SK-N-SH (cell line): ENCODE results near the gene MSANTD7. TPM values are rescaled to one million over a fixed set of nuclear protein-coding genes. Genes with fewer than 3 reads are reported as not detected.
"Not testable (repeated sequence)": the region's sequence is repeated elsewhere in the genome, so short reads cannot be mapped to it uniquely, and the experiment has no call there.

ENCODE experiments used
- CTCF ChIA-PET: fragments of 300-600, 350-600 bp; formaldehyde crosslinking; extraction: SDS; loops from one replicate; lab custom pipeline; 2021; lab: Yijun Ruan, JAX
- POLR2A ChIA-PET: fragments of 350-600 bp; sonication (Branson Sonifier 250); formaldehyde crosslinking; extraction: SDS; loops from one replicate; lab custom pipeline; 2020; ENCODE audit warnings: antibody characterized with exemption, inconsistent platforms; lab: Yijun Ruan, JAX
- DNase-seq: peaks from one replicate; pipeline ENCODE4 v3.0.0; 2012
- H2AFZ ChIP-seq: fragments of 200-600 bp; sonication (generic); 2 replicates; pipeline ENCODE4 v1.8.1; 2016; ENCODE audit warnings: antibody characterized with exemption, mild to moderate bottlenecking, low read depth
- H3F3A ChIP-seq: fragments of 200-600 bp; sonication (generic); replicated peaks from 2 replicates; pipeline ENCODE3; 2016; ENCODE audit warnings: antibody characterized with exemption, mild to moderate bottlenecking; ENCODE audit not compliant: insufficient read depth
- H3K27ac ChIP-seq, 2 experiments: fragments of 200-500 bp in 1 of 2; fragments of 200-600 bp in 1 of 2; sonication (Bioruptor generic) in 1 of 2; sonication (generic), shearing (Covaris generic) in 1 of 2; 2 replicates each; pipeline versions ENCODE4 v1.5.1 to v1.6.1; 2014 to 2016; ENCODE audit warnings: low read depth in 2 of 2, inconsistent platforms in 1 of 2, low read length in 1 of 2, mild to moderate bottlenecking in 1 of 2, mixed read lengths in 1 of 2
- H3K27me3 ChIP-seq: fragments of 200-600 bp; sonication (generic), shearing (Covaris generic); 2 replicates; pipeline ENCODE4 v1.6.1; 2016; ENCODE audit warnings: mixed run types; ENCODE audit not compliant: insufficient read depth
- H3K36me3 ChIP-seq, 2 experiments: fragments of 200-500 bp in 1 of 2; fragments of 200-600 bp in 1 of 2; sonication (Bioruptor generic) in 1 of 2; sonication (generic) in 1 of 2; replicated peaks in 1 of 2; 2 replicates each; pipeline versions ENCODE3 to v1.5.1; 2014 to 2016; ENCODE audit warnings: low read length in 1 of 2, mild to moderate bottlenecking in 1 of 2; ENCODE audit not compliant: insufficient read depth in 2 of 2, control insufficient read depth in 1 of 2
- H3K4me1 ChIP-seq, 2 experiments: fragments of 200-500 bp in 1 of 2; fragments of 200-600 bp in 1 of 2; sonication (Bioruptor generic) in 1 of 2; sonication (generic), shearing (Covaris generic) in 1 of 2; 2 replicates each; pipeline versions ENCODE4 v1.5.1 to v1.6.1; 2014 to 2016; ENCODE audit warnings: low read depth in 1 of 2, low read length in 1 of 2, mixed run types in 1 of 2; ENCODE audit not compliant: insufficient read depth in 2 of 2, control insufficient read depth in 1 of 2
- H3K4me2 ChIP-seq: fragments of 200-600 bp; sonication (generic), shearing (Covaris generic); 2 replicates; pipeline ENCODE4 v1.6.1; 2017; ENCODE audit warnings: mixed run types
- H3K4me3 ChIP-seq, 2 experiments: fragments of 200-500 bp in 1 of 2; fragments of 200-600 bp in 1 of 2; sonication (Bioruptor generic) in 1 of 2; sonication (generic), shearing (Covaris generic) in 1 of 2; 2 replicates each; pipeline versions ENCODE4 v1.5.1 to v1.8.1; 2014 to 2016; ENCODE audit warnings: low read depth in 2 of 2, inconsistent platforms in 1 of 2, low read length in 1 of 2, mild to moderate bottlenecking in 1 of 2, mixed read lengths in 1 of 2, moderate library complexity in 1 of 2
- H3K79me2 ChIP-seq: fragments of 200-600 bp; sonication (generic); 2 replicates; pipeline ENCODE4 v1.8.1; 2017; ENCODE audit warnings: mild to moderate bottlenecking; ENCODE audit not compliant: insufficient read depth
- H3K9ac ChIP-seq: fragments of 200-600 bp; sonication (generic); 2 replicates; pipeline ENCODE4 v1.6.1; 2017; ENCODE audit warnings: mixed run types
- H3K9me2 ChIP-seq: fragments of 200-600 bp; sonication (generic); 2 replicates; pipeline ENCODE4 v1.6.1; 2017; ENCODE audit warnings: mixed run types
- H3K9me3 ChIP-seq: fragments of 200-600 bp; sonication (generic); 2 replicates; pipeline ENCODE4 v1.6.1; 2017; ENCODE audit warnings: mixed run types, mild to moderate bottlenecking, moderate library complexity
- H4K20me1 ChIP-seq: fragments of 200-600 bp; sonication (generic); 2 replicates; pipeline ENCODE4 v1.6.1; 2017; ENCODE audit warnings: mild to moderate bottlenecking, mixed run types; ENCODE audit not compliant: insufficient read depth
- EP300 ChIP-seq, 2 experiments: IDR thresholded peaks; 2 replicates each; pipeline versions ENCODE4 v1.4.0 to v1.6.1; 2012; ENCODE audit warnings: borderline replicate concordance in 1 of 2, low read depth in 1 of 2, low read length in 1 of 2
- MEF2A ChIP-seq: IDR thresholded peaks from 2 replicates; pipeline ENCODE4 v1.4.0; 2012; ENCODE audit warnings: low read depth, borderline replicate concordance
- NRF1 ChIP-seq: IDR thresholded peaks from 2 replicates; pipeline ENCODE4 v1.6.1; 2012; ENCODE audit warnings: low read depth, mild to moderate bottlenecking, low read length
- SIN3A ChIP-seq: IDR thresholded peaks from 2 replicates; pipeline ENCODE4 v1.6.1; 2012; ENCODE audit warnings: low read depth, mild to moderate bottlenecking, low read length, moderate library complexity, borderline replicate concordance
- SMC3 ChIP-seq: IDR thresholded peaks from 2 replicates; pipeline ENCODE4 v1.6.1; 2012; ENCODE audit warnings: low read depth, low read length, improper control_type of control experiment
- USF2 ChIP-seq: fragments of 150-350 bp; IDR thresholded peaks from 2 replicates; pipeline ENCODE4 v1.6.1; 2017; ENCODE audit warnings: antibody characterized with exemption, low read length, low read depth, borderline replicate concordance
- WGBS: methylation state at CpG from one replicate; pipeline ENCODE4 v1.1.6; 2017; ENCODE audit warnings: low lambda C conversion rate; 5-methylcytosine and 5-hydroxymethylcytosine counted together
- polyA plus RNA-seq, 3 experiments: library from polyadenylated mRNA; depleted of rRNA; stranded (reverse); fragments of >200 nt; gene quantifications; 2 replicates each; pipeline ENCODE4 v1.2.3, GENCODE V29; 2012
- TF ChIP-seq, protein P1 (sequence below): IDR thresholded peaks from 2 replicates; pipeline ENCODE4 v1.4.0; 2012; ENCODE audit warnings: low read depth, borderline replicate concordance
- TF ChIP-seq, protein P2 (sequence below): IDR thresholded peaks from 2 replicates; pipeline ENCODE4 v1.6.1; 2012; ENCODE audit warnings: mild to moderate bottlenecking, low read depth, low read length, moderate library complexity
- TF ChIP-seq, protein P3 (sequence below): fragments of 150-350 bp; IDR thresholded peaks from 2 replicates; pipeline ENCODE4 v1.6.1; 2016; ENCODE audit warnings: mild to moderate bottlenecking, low read depth, low read length

MSANTD7 gene
- polyA plus RNA-seq, 1 of the 3 experiments (the other 2 are of a cell fraction): 3.2 TPM

GRCh38 chr10:14812271-14812670 is 25.8 kb upstream of the MSANTD7 start:
- no peak overlapping the region for H2AFZ ChIP-seq
- H3K27me3 ChIP-seq: no peaks in the 10 kb centered on the region
- H3F3A ChIP-seq: no peaks in the 10 kb centered on the region
- H3K4me1 ChIP-seq: no peaks in the 10 kb centered on the region
- CTCF ChIA-PET: interaction anchor here (0.6 to 2.2 kb wide), 2 partner anchors 212 to 274 kb away, joined by 3 to 10 read pairs; no protein-coding TSS in a partner anchor
- no peak for DNase-seq
- H4K20me1 ChIP-seq: no peaks in the 10 kb centered on the region
- TF ChIP-seq NRF1 (no peak), EP300 (IDR thresholded peaks at IDR 0.05; ENCODE audit: borderline replicate concordance in 1 of 2, low read depth in 1 of 2, low read length in 1 of 2) (no peak), MEF2A (no peak), SMC3 (no peak)
- TF ChIP-seq, protein P1, sequence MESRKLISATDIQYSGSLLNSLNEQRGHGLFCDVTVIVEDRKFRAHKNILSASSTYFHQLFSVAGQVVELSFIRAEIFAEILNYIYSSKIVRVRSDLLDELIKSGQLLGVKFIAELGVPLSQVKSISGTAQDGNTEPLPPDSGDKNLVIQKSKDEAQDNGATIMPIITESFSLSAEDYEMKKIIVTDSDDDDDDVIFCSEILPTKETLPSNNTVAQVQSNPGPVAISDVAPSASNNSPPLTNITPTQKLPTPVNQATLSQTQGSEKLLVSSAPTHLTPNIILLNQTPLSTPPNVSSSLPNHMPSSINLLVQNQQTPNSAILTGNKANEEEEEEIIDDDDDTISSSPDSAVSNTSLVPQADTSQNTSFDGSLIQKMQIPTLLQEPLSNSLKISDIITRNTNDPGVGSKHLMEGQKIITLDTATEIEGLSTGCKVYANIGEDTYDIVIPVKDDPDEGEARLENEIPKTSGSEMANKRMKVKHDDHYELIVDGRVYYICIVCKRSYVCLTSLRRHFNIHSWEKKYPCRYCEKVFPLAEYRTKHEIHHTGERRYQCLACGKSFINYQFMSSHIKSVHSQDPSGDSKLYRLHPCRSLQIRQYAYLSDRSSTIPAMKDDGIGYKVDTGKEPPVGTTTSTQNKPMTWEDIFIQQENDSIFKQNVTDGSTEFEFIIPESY: no peak
- TF ChIP-seq, protein P2, sequence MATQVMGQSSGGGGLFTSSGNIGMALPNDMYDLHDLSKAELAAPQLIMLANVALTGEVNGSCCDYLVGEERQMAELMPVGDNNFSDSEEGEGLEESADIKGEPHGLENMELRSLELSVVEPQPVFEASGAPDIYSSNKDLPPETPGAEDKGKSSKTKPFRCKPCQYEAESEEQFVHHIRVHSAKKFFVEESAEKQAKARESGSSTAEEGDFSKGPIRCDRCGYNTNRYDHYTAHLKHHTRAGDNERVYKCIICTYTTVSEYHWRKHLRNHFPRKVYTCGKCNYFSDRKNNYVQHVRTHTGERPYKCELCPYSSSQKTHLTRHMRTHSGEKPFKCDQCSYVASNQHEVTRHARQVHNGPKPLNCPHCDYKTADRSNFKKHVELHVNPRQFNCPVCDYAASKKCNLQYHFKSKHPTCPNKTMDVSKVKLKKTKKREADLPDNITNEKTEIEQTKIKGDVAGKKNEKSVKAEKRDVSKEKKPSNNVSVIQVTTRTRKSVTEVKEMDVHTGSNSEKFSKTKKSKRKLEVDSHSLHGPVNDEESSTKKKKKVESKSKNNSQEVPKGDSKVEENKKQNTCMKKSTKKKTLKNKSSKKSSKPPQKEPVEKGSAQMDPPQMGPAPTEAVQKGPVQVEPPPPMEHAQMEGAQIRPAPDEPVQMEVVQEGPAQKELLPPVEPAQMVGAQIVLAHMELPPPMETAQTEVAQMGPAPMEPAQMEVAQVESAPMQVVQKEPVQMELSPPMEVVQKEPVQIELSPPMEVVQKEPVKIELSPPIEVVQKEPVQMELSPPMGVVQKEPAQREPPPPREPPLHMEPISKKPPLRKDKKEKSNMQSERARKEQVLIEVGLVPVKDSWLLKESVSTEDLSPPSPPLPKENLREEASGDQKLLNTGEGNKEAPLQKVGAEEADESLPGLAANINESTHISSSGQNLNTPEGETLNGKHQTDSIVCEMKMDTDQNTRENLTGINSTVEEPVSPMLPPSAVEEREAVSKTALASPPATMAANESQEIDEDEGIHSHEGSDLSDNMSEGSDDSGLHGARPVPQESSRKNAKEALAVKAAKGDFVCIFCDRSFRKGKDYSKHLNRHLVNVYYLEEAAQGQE: no peak
- TF ChIP-seq, protein P3, sequence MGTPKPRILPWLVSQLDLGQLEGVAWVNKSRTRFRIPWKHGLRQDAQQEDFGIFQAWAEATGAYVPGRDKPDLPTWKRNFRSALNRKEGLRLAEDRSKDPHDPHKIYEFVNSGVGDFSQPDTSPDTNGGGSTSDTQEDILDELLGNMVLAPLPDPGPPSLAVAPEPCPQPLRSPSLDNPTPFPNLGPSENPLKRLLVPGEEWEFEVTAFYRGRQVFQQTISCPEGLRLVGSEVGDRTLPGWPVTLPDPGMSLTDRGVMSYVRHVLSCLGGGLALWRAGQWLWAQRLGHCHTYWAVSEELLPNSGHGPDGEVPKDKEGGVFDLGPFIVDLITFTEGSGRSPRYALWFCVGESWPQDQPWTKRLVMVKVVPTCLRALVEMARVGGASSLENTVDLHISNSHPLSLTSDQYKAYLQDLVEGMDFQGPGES: no peak
- TF ChIP-seq, all 33 proteins: peak for 0
- H3K9ac ChIP-seq: no peak overlapping the region
- no peaks in the 10 kb centered on the region for H3K9me3 ChIP-seq
- H3K79me2 ChIP-seq: no peaks in the 10 kb centered on the region
- POLR2A ChIA-PET: no interaction called here
- no peak overlapping the region for H3K4me3 ChIP-seq
- WGBS: 82% methylated on average over 3 of the region's 3 CpGs
- no peaks in the 10 kb centered on the region for H3K9me2 ChIP-seq
- no peak overlapping the region for H3K4me2 ChIP-seq
- H3K27ac ChIP-seq: no peak overlapping the region
- no peaks in the 10 kb centered on the region for H3K36me3 ChIP-seq

DNA sequence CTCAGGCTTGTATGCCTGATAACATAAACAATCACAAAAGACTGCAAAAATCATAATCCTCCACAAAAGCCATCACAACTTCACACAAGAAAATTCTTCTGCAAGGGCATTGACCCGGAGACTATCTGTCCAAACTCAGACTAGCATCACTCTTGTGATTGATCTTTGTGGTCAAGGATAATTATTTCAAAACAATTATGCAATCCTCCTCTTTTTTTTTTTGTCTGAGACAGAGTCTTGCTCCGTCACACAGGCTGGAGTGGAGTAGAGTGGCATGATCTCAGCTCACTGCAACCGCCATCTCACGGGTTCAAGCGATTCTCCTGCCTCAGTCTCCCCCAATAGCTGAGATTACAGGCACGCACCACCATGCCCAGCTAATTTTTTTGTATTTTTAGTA is 22.4 kb upstream of the MSANTD7 start:
- Histone ChIP-seq H3K79me2 (no peaks in the 10 kb centered on the region), H2AFZ (no peak overlapping the region), H3K4me1 (no peaks in the 10 kb centered on the region), H3K9me3 (no peaks in the 10 kb centered on the region), H3F3A (no peaks in the 10 kb centered on the region), H3K27me3 (no peaks in the 10 kb centered on the region), H3K27ac (no peak overlapping the region), H3K36me3 (no peaks in the 10 kb centered on the region), H3K9ac (no peak overlapping the region), H3K9me2 (no peaks in the 10 kb centered on the region), H3K4me3 (no peak overlapping the region), H3K4me2 (no peak overlapping the region), H4K20me1 (no peaks in the 10 kb centered on the region)
- WGBS: 84% methylated on average over 6 of the region's 6 CpGs
- TF ChIP-seq EP300 (IDR thresholded peaks at IDR 0.05; ENCODE audit: borderline replicate concordance in 1 of 2, low read depth in 1 of 2, low read length in 1 of 2): no peak
- no peak for TF ChIP-seq USF2
- no peak for TF ChIP-seq SIN3A
- TF ChIP-seq, protein P3: no peak
- ChIA-PET POLR2A (no interaction called here), CTCF (interaction anchor here (1.6 kb wide), 1 partner anchor 17 kb away, joined by 3 read pairs; no protein-coding TSS in a partner anchor)
- no peak for DNase-seq

GRCh38 chr10:14816717-14817116 is 21.4 kb upstream of the MSANTD7 start:
- H3K9ac ChIP-seq, H3K4me2 ChIP-seq, DNase-seq, H3K9me3 ChIP-seq, H3K27ac ChIP-seq, H3K27me3 ChIP-seq, H3F3A ChIP-seq, H3K36me3 ChIP-seq, H3K9me2 ChIP-seq, H2AFZ ChIP-seq, H3K4me3 ChIP-seq, H3K79me2 ChIP-seq, H4K20me1 ChIP-seq, H3K4me1 ChIP-seq, POLR2A ChIA-PET: not testable (repeated sequence)
- 91% methylated on average over 7 of the region's 7 CpGs for WGBS
- CTCF ChIA-PET: interaction anchor here (1.6 kb wide), 1 partner anchor 18 kb away, joined by 3 read pairs; no protein-coding TSS in a partner anchor
